Smooth muscle cell (in vitro differentiated cells): Measurements from ENCODE around the gene ECI1. TPM values are rescaled to one million over a fixed set of nuclear protein-coding genes. Genes with fewer than 3 reads are reported as not detected.

Experiments
- DNase-seq: peaks from one replicate; lab custom pipeline; 2025; ENCODE audit not compliant: unreplicated experiment; lab: John Stamatoyannopoulos, UW
- H2AFZ ChIP-seq: fragments of 200-600 bp; sonication (generic); 2 replicates; pipeline ENCODE4 v1.6.0; 2016; ENCODE audit warnings: antibody characterized with exemption, low read depth, mild to moderate bottlenecking
- H3F3A ChIP-seq: fragments of 200-600 bp; sonication (generic); 2 replicates; pipeline ENCODE4 v1.6.0; 2017; ENCODE audit warnings: antibody characterized with exemption, low read depth
- H3K27ac ChIP-seq: fragments of 200-600 bp; sonication (generic); 2 replicates; pipeline ENCODE4 v1.5.1; 2016; ENCODE audit warnings: low read depth, mild to moderate bottlenecking
- H3K27me3 ChIP-seq: fragments of 200-600 bp; sonication (generic); 2 replicates; pipeline ENCODE4 v1.6.1; 2016; ENCODE audit warnings: low read depth, mild to moderate bottlenecking
- H3K36me3 ChIP-seq: fragments of 200-600 bp; sonication (generic); 2 replicates; pipeline ENCODE4 v1.5.1; 2016; ENCODE audit warnings: low read depth
- H3K4me1 ChIP-seq: fragments of 200-600 bp; sonication (generic); 2 replicates; pipeline ENCODE4 v1.5.1; 2016; ENCODE audit warnings: low read depth
- H3K4me2 ChIP-seq: fragments of 200-600 bp; sonication (generic); 2 replicates; pipeline ENCODE4 v1.6.0; 2016; ENCODE audit warnings: mild to moderate bottlenecking
- H3K4me3 ChIP-seq: fragments of 200-600 bp; sonication (generic); 2 replicates; pipeline ENCODE4 v1.5.1; 2016; ENCODE audit warnings: mild to moderate bottlenecking
- H3K79me2 ChIP-seq: fragments of 200-600 bp; sonication (generic); 2 replicates; pipeline ENCODE4 v1.6.0; 2016; ENCODE audit warnings: low read depth, mild to moderate bottlenecking
- H3K9ac ChIP-seq: fragments of 200-600 bp; sonication (generic); 2 replicates; pipeline ENCODE4 v1.6.0; 2016; ENCODE audit warnings: low read depth
- H3K9me3 ChIP-seq: fragments of 200-600 bp; sonication (generic); replicated peaks from 2 replicates; pipeline ENCODE4 v1.5.1; 2016; ENCODE audit warnings: low read depth
- H4K20me1 ChIP-seq: fragments of 200-600 bp; sonication (generic); 2 replicates; pipeline ENCODE4 v1.6.0; 2016; ENCODE audit warnings: low read depth
- WGBS: methylation state at CpG from one replicate; pipeline ENCODE4 v1.1.7; 2016; ENCODE audit warnings: low lambda C conversion rate; 5-methylcytosine and 5-hydroxymethylcytosine counted together
- polyA plus RNA-seq: library from polyadenylated mRNA; unstranded; fragments of >200 nt; fragmentation: Nextera tagmentation; extraction: Ambion mirVana; gene quantifications from 2 replicates; pipeline ENCODE4 v1.2.1, GENCODE V29; 2016
- total RNA-seq: library from RNA; depleted of rRNA; stranded (reverse); fragments of >200 nt; gene quantifications from 2 replicates; pipeline ENCODE4 v1.2.3, GENCODE V29; 2014
- TF ChIP-seq, protein P1 (sequence below): fragments of 200-600 bp; sonication (generic); IDR thresholded peaks from 2 replicates; pipeline ENCODE4 v1.5.1; 2017; ENCODE audit warnings: borderline replicate concordance, mild to moderate bottlenecking, antibody characterized with exemption; ENCODE audit not compliant: insufficient read depth, poor library complexity, severe bottlenecking

ECI1 gene
- total and polyA plus RNA-seq, 2 experiments from 2014 or later, result 45.7 to 86.9 TPM

DNA sequence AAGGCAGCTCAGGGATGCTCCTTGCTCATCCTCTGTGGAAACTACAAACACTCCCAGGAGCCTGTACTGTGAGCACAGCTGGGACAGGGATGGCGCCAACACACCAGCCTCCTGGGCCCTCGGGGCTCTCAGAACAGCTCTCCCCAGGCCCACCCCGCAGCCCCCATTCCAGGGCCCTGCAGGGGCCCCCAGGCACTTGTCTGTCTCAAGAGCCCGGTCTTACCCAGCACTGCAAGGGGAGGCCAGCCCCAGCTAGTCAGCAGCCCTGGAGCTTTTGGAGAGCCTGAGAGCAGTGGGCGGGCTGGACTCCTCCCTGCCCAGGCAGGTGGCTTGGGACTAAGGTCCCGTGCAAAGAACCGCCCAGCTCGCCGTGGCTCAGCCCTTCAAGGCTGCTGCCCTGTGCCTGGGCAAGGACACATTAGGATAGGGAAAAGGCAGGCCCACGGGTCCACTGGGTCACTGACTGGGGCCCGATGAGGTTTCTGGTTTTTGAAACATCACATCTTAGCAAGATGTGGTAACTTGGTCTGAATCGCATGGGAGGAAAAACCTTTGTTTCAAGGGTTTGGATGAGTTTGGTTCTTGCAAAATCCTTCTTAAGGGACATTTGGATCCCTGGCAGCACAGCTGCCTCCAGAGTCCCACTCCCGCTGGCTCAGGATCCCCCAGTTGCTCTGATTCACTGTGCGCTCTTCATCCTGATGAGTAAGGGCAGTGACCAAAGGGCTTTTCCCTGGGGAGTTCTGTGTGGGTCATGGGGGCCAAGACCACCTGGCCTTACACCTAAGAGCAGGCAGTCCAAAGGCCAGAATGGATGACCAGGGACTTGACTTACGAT is 12.3 kb downstream of the ECI1 start:
- Histone ChIP-seq H3K79me2 (no peaks in the 10 kb centered on the region), H2AFZ (no peak overlapping the region), H3K27me3 (peaks cover 23% of the 10 kb centered on the region), H3K9ac (no peak overlapping the region), H3K4me3 (no peak overlapping the region), H3K9me3 (no peaks in the 10 kb centered on the region), H3K4me1 (peaks cover 17% of the 10 kb centered on the region), H3K36me3 (no peaks in the 10 kb centered on the region), H3F3A (peaks cover 7% of the 10 kb centered on the region), H3K27ac (no peak overlapping the region), H3K4me2 (no peak overlapping the region), H4K20me1 (peaks cover 32% of the 10 kb centered on the region)
- 72% methylated on average over 15 of the region's 15 CpGs for WGBS
- TF ChIP-seq, protein P1, sequence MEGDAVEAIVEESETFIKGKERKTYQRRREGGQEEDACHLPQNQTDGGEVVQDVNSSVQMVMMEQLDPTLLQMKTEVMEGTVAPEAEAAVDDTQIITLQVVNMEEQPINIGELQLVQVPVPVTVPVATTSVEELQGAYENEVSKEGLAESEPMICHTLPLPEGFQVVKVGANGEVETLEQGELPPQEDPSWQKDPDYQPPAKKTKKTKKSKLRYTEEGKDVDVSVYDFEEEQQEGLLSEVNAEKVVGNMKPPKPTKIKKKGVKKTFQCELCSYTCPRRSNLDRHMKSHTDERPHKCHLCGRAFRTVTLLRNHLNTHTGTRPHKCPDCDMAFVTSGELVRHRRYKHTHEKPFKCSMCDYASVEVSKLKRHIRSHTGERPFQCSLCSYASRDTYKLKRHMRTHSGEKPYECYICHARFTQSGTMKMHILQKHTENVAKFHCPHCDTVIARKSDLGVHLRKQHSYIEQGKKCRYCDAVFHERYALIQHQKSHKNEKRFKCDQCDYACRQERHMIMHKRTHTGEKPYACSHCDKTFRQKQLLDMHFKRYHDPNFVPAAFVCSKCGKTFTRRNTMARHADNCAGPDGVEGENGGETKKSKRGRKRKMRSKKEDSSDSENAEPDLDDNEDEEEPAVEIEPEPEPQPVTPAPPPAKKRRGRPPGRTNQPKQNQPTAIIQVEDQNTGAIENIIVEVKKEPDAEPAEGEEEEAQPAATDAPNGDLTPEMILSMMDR, result no peak
- no peak for DNase-seq

DNA sequence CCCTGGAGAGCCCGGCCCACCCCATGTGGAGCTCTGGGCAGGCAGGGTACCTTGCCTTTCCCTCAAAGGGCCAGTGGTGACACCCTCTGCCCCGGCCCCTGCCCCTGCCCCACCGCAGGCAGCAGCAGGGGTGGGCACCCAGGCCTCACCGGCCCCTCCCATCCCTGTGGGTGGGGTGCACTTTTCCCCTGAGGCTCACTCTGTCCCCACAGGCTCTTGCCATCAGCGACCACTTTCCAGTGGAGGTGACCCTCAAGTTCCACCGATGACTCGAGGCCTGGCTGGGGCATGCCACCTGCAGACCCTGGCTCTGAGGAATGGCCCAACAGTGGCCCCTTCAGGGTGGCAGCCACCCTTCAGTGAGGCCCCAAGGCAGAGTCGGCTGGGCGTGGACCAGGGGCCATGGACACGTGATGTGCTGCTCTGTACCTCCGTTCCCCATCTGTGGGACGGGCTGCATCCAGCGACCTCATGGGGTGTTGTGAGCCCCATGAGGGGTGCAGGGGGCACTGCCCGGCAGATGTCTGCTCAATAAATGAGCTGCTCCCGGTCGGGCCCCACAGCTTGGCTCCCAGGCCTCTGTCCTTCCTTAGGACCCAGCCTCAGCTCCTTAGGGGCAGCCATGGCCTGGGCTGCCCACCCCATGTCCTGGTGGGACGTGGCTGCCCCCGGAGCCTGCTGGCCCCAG is 13.1 kb downstream of the ECI1 start:
- Histone ChIP-seq H3K27ac (no peak overlapping the region), H3K4me3 (no peak overlapping the region), H2AFZ (no peak overlapping the region), H3K9me3 (no peaks in the 10 kb centered on the region), H3K27me3 (peaks cover 23% of the 10 kb centered on the region), H3F3A (peaks cover 7% of the 10 kb centered on the region), H3K4me1 (peaks cover 17% of the 10 kb centered on the region), H3K4me2 (no peak overlapping the region), H4K20me1 (peaks cover 38% of the 10 kb centered on the region), H3K36me3 (no peaks in the 10 kb centered on the region), H3K79me2 (no peaks in the 10 kb centered on the region), H3K9ac (no peak overlapping the region)
- TF ChIP-seq, protein P1, result no peak
- 71% methylated on average over 18 of the region's 18 CpGs for WGBS
- no peak for DNase-seq

DNA sequence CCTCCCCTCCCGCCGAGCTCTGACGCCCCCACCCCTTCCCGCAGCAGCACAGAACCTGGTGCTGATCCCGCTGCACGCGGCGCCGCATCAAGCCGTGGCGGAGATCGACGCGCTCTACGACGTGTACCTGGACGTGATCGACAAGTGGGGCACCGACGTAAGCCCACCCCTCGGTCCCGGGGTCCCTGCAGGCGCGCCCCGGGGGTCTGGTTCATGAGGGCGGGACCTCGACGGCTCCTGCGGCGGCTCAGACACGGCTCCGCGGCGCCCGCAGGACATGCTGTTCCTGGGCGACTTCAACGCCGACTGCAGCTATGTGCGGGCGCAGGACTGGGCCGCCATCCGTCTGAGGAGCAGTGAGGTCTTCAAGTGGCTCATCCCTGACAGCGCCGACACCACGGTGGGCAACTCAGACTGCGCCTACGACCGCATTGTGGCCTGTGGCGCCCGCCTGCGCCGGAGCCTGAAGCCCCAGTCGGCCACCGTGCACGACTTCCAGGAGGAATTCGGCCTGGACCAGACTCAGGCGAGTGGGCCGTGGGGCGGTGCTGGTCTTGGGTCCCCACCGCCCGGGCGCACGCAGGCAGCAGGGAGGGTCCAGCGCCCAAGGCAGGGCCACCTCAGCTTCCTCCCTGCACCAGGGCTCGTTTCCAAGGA is 13.8 kb downstream of the ECI1 start:
- DNase-seq, result no peak
- Histone ChIP-seq H3K9me3 (no peaks in the 10 kb centered on the region), H2AFZ (no peak overlapping the region), H3K79me2 (no peaks in the 10 kb centered on the region), H3K9ac (no peak overlapping the region), H3K4me2 (peak overlapping the region; percentile 93), H3K4me3 (peak overlapping the region; percentile 42), H4K20me1 (peaks cover 38% of the 10 kb centered on the region), H3K27ac (no peak overlapping the region), H3F3A (peaks cover 7% of the 10 kb centered on the region), H3K27me3 (peaks cover 23% of the 10 kb centered on the region), H3K4me1 (peaks cover 17% of the 10 kb centered on the region), H3K36me3 (no peaks in the 10 kb centered on the region)
- TF ChIP-seq, protein P1, result no peak
- WGBS, result 23% methylated on average over 63 of the region's 65 CpGs
